Stimulated activated naive CD8-positive, alpha-beta T cell treated with anti-CD3 and anti-CD28 coated beads, Interleukin-15, Interleukin-2, amounts not matched to agents 100 ng/mL and 50 ng/mL, for 24 hours (primary cell): Measurements from ENCODE around the gene GRN.
"Not testable (repeated sequence)": the region's sequence is repeated elsewhere in the genome, so short reads cannot be mapped to it uniquely, and the experiment has no call there.

ENCODE experiments used
- H3K27ac Mint-ChIP-seq: one replicate; pipeline ENCODE4 v1.8.0; 2021; ENCODE audit warnings: mild to moderate bottlenecking, mixed read lengths
- H3K27me3 Mint-ChIP-seq: one replicate; pipeline ENCODE4 v1.8.0; 2021; ENCODE audit warnings: mixed read lengths
- H3K36me3 Mint-ChIP-seq: one replicate; pipeline ENCODE4 v1.8.0; 2021; ENCODE audit warnings: low read depth, mixed read lengths
- H3K4me1 Mint-ChIP-seq: one replicate; pipeline ENCODE4 v1.8.0; 2021; ENCODE audit warnings: low read depth, mixed read lengths
- H3K4me3 Mint-ChIP-seq: one replicate; pipeline ENCODE4 v1.8.0; 2021; ENCODE audit warnings: mild to moderate bottlenecking, mixed read lengths
- H3K9me3 Mint-ChIP-seq: one replicate; pipeline ENCODE4 v1.8.0; 2021; ENCODE audit warnings: mixed read lengths

The GRN gene

GRCh38 chr17:44315760-44316731, 29.1 kb upstream of the GRN start:
- Mint-ChIP-seq H3K27me3 (peaks cover 36% of the 10 kb centered on the region), H3K27ac (no peak overlapping the region), H3K4me1 (peaks cover 11% of the 10 kb centered on the region)

DNA sequence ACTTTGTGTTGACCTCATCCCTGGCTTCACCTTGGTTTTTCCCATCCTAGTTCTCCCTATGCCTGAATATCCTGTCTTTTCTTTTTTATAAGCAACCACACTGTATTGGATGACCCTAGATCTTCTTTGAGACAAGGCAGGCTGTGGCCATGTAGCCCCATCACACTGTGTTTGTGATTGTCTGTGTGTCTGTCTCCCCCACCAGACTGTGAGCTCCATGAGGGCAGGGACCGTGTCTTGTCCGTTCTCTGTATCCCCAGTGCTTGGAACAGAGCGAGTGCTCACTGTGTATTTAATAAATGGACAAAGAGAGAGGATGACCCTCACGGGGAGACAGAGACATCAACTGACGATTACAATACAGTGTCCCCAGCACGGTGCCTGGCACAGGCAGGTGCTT, 27.6 kb upstream of the GRN start:
- Mint-ChIP-seq H3K4me1 (peaks cover 12% of the 10 kb centered on the region), H3K27me3 (peaks cover 36% of the 10 kb centered on the region), H3K9me3 (no peaks in the 10 kb centered on the region), H3K27ac (no peak overlapping the region), H3K36me3 (peaks cover 14% of the 10 kb centered on the region), H3K4me3 (no peak overlapping the region)

More at GRCh38 chr17:44315760-44316731, 29.1 kb upstream of the GRN start:
- Mint-ChIP-seq H3K9me3 (no peaks in the 10 kb centered on the region), H3K4me3 (peak overlapping the region; percentile 77), H3K36me3 (peaks cover 6% of the 10 kb centered on the region)

- Mint-ChIP-seq H3K27ac (no peak overlapping the region), H3K36me3 (peaks cover 14% of the 10 kb centered on the region), H3K9me3 (no peaks in the 10 kb centered on the region), H3K27me3 (peaks cover 33% of the 10 kb centered on the region), H3K4me3 (no peak overlapping the region), H3K4me1 (peaks cover 18% of the 10 kb centered on the region)
These were observed 26.8 kb upstream of the GRN start for GRCh38 chr17:44318077-44318892.

- Mint-ChIP-seq H3K27me3 (peaks cover 23% of the 10 kb centered on the region), H3K4me1 (peaks cover 27% of the 10 kb centered on the region), H3K27ac (no peak overlapping the region)
These were observed 25.0 kb upstream of the GRN start for GRCh38 chr17:44320066-44320465.

DNA sequence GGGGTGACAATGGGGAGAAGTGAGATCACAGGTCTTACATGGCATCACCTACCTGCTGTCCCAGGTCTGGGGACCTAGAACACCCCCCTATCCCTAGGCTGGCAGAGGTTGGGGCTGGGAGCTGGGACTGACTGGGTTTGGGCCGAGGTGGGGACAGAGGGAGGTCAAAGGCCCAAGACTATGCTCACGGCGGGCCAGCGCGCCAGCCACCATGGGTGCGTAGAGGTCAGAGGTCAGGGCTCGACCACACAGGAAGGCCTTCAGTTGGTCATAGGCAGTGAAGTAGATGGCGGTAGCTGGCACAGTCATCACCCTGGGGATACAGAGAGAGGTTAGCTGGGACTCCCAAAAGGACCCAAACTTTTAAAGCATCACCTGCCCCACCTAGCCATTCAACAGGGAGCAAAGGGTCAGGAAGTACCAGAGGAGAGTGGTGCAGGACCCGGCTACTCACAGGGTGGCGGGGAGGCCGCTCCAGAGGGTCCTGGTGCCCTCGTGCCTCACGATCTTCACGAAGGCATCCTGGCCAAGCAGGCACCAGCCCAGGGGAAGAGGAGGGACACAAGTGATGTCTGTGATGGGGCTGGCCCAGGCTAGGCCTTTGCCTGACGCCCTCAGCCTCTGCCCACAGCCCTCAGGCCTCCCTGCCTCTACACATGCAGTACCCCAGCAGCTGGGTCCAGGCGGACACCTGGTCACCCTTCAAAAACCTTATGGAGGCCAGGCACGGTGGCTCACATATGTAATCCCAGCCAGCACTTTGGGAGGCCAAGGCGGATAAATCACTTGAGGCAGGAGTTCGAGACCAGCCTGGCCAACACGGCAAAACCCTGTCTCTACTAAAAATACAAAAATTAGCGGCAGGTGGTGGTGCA, 23.6 kb upstream of the GRN start:
- H3K27ac Mint-ChIP-seq, result no peak overlapping the region
- H3K4me1 Mint-ChIP-seq, result peaks cover 27% of the 10 kb centered on the region
- no peak overlapping the region for H3K4me3 Mint-ChIP-seq
- H3K27me3 Mint-ChIP-seq, result peaks cover 11% of the 10 kb centered on the region
- peaks cover 14% of the 10 kb centered on the region for H3K36me3 Mint-ChIP-seq
- H3K9me3 Mint-ChIP-seq, result no peaks in the 10 kb centered on the region

More at GRCh38 chr17:44320066-44320465, 25.0 kb upstream of the GRN start:
- H3K4me3 Mint-ChIP-seq, result no peak overlapping the region
- no peaks in the 10 kb centered on the region for H3K9me3 Mint-ChIP-seq
- H3K36me3 Mint-ChIP-seq, result peaks cover 14% of the 10 kb centered on the region

DNA sequence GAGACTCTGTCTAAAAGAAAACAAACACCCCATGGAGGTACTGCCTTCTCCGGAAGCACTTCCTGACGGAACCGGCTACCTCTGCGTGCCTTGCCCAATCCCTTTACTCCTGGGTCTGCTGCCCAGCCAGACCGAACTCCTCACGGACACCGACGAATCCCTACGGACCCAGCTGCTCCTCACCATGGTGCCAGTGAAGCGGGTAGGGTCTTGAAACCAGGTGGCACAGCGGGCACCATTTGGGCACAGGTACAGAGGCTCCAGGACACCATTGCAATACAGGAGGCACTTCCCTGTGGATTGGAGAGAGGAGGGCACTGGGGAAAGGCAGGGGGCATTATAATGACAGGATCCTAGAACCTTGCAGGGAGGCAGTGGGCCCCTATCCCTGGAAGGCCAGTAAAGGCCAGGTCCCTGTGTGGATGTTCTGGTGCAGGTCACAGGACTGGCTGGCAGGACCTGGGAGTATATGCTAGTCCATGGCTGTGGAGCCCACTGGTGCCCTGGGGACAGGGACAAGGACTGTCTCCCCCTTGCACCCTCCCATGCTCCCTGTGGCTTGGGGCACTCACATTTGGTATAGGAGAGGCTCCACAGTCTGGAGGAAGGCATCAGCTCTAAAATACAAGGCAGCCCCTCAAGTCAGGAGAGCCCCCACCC, 22.7 kb upstream of the GRN start:
- Mint-ChIP-seq H3K36me3 (peaks cover 14% of the 10 kb centered on the region), H3K27me3 (peaks cover 3% of the 10 kb centered on the region), H3K4me1 (peaks cover 32% of the 10 kb centered on the region), H3K27ac (no peak overlapping the region), H3K9me3 (no peaks in the 10 kb centered on the region), H3K4me3 (peak overlapping the region; percentile 57)

GRCh38 chr17:44323359-44324091, 21.6 kb upstream of the GRN start:
- Mint-ChIP-seq H3K27me3 (no peaks in the 10 kb centered on the region), H3K4me1 (peaks cover 36% of the 10 kb centered on the region), H3K9me3 (no peaks in the 10 kb centered on the region), H3K4me3 (peak overlapping the region; percentile 86), H3K27ac (peak overlapping the region; percentile 67), H3K36me3 (peaks cover 14% of the 10 kb centered on the region)

GRCh38 chr17:44324092-44324570, 21.0 kb upstream of the GRN start:
- no peaks in the 10 kb centered on the region for H3K27me3 Mint-ChIP-seq
- peaks cover 13% of the 10 kb centered on the region for H3K36me3 Mint-ChIP-seq
- peak overlapping the region; percentile 86 for H3K4me3 Mint-ChIP-seq
- peaks cover 36% of the 10 kb centered on the region for H3K4me1 Mint-ChIP-seq
- peak overlapping the region; percentile 67 for H3K27ac Mint-ChIP-seq
- no peaks in the 10 kb centered on the region for H3K9me3 Mint-ChIP-seq

- H3K9me3 Mint-ChIP-seq, result no peaks in the 10 kb centered on the region
- no peaks in the 10 kb centered on the region for H3K27me3 Mint-ChIP-seq
- peaks cover 36% of the 10 kb centered on the region for H3K4me1 Mint-ChIP-seq
- peaks cover 9% of the 10 kb centered on the region for H3K36me3 Mint-ChIP-seq
- peak within 1 kb of the TSS; percentile 87 for H3K4me3 Mint-ChIP-seq
- peak within 1 kb of the TSS; percentile 94 for H3K27ac Mint-ChIP-seq
These were observed 20.4 kb upstream of the GRN start, which contains the start of gene SLC25A39 for GRCh38 chr17:44324571-44325275. TSS of gene SLC25A39 (minus strand) at chr17:44324823. CDS start at chr17:44323562, 1,261 bp downstream.

DNA sequence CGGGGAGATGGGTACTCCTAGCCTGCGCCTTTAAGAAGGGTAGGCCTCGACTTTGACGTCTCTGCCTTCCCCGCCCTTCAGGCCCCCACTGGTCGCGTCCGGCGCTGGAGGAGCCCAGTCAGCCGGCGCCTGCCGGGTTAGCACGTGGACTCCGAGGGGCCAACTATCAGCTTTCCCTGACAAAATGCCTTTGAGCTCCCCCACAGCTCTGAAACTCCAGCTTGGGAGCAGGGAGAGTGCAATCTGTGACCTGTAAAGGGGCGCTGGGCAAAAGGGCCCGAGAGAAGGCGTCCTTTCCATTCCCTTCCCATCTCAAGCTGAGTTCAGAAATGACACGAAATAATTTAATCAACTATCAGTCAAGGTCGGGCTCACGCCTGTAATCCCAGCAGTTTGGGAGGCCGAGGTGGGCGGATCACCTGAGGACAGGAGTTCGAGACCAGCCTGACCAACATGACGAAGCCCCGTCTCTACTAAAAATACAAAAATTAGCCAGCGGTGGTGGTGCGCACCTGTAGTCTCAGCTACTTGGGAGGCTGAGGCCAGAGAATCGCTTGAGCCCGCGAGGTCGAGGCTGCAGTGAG, 18.1 kb upstream of the GRN start:
- H3K36me3 Mint-ChIP-seq, result no peaks in the 10 kb centered on the region
- H3K27ac Mint-ChIP-seq, result peak overlapping the region; percentile 90
- peaks cover 44% of the 10 kb centered on the region for H3K4me1 Mint-ChIP-seq
- H3K27me3 Mint-ChIP-seq, result no peaks in the 10 kb centered on the region
- peak overlapping the region; percentile 77 for H3K4me3 Mint-ChIP-seq
- H3K9me3 Mint-ChIP-seq, result no peaks in the 10 kb centered on the region

DNA sequence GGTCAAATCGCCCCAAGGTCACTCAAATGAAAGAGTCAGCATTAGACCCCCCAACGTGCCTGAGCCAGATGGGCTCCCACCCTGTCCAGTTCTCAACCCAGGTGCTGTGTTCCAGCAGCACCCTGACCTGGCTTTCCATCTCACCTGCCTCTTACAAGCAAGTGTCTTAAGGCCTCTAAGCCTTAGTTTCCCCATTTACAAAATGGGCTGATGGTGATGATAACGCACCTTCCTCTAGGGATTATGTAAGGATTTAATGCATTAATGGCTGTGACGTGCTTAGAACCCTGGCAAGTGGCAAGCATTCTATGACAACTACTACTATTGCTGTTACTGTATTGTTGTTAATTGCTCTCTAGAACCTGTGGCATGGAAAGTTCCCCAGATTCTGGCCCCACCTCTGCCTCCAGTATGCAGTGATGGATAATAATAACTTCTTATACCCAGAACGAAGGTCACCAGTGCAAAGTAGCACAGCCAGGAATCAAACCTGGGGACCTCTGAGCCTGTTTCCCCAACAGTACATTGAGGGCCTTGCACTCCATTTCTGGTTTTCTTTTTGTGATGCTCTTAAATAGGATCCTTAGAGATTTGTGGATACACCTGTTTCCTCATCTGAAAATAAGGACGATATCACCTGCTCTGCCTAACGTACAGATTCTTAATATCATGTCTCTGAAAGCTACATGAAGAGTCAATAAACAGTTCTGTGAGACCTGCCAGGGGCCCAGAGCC, 17.2 kb upstream of the GRN start:
- Mint-ChIP-seq H3K9me3 (no peaks in the 10 kb centered on the region), H3K4me1 (peaks cover 40% of the 10 kb centered on the region), H3K4me3 (peak overlapping the region; percentile 26), H3K27me3 (no peaks in the 10 kb centered on the region), H3K36me3 (no peaks in the 10 kb centered on the region), H3K27ac (peak overlapping the region; percentile 16)

DNA sequence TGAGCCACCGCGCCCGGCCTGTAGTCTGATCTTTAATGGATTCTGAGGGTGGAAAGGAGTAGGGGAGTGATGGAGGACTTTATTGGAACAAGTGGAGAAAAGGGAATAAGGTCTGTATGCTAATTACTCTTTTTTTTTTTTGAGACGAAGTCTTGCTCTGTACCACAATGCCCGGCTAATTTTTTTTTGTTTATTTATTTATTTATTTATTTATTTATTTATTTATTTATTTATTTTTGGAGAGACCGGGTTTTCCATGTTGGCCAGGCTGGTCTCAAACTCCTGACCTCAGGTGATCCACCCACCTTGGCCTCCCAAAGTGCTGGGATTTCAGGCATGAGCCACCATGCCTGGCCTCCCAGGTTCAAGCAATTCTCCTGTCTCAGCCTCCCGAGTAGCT, 15.6 kb upstream of the GRN start:
- not testable (repeated sequence) for H3K27me3 Mint-ChIP-seq, H3K9me3 Mint-ChIP-seq, H3K27ac Mint-ChIP-seq, H3K4me3 Mint-ChIP-seq, H3K36me3 Mint-ChIP-seq
- H3K4me1 Mint-ChIP-seq, result peaks cover 29% of the 10 kb centered on the region
